Gastroesophageal sphincter (tissue), 4 donors: ENCODE data around the gene SMC4. TPM values are rescaled to one million over a fixed set of nuclear protein-coding genes. Genes with fewer than 3 reads are reported as not detected.

Experiments
- ATAC-seq: fragments of 150-250 bp; one replicate; pipeline ENCODE4 v1.9.1; 2016; ENCODE audit warnings: mild to moderate bottlenecking, moderate library complexity
- H3K27ac ChIP-seq, 4 donors: fragments of 200-600 bp; sonication (generic) in 3 of 4; 1 replicate in 3 of 4; 2 replicates in 1 of 4; pipeline ENCODE4 v1.5.1; 2016 to 2019
- H3K27me3 ChIP-seq: fragments of 200-600 bp; sonication (generic); one replicate; pipeline ENCODE4 v1.5.1; 2019
- H3K36me3 ChIP-seq, 2 donors: fragments of 200-600 bp; sonication (generic); one replicate each; pipeline ENCODE4 v1.5.1; 2019; ENCODE audit warnings: control low read depth in 1 of 2
- H3K4me1 ChIP-seq, 3 donors: fragments of 200-600 bp; sonication (generic); 1 replicate in 2 of 3; 2 replicates in 1 of 3; pipeline ENCODE4 v1.5.1; 2016 to 2019; ENCODE audit warnings: control low read depth in 2 of 3
- H3K4me3 ChIP-seq, 2 donors: fragments of 200-600 bp; sonication (generic); one replicate each; pipeline ENCODE4 v1.5.1; 2019; ENCODE audit warnings: mild to moderate bottlenecking in 1 of 2, moderate library complexity in 1 of 2
- H3K9me3 ChIP-seq, 3 donors: fragments of 200-600 bp; sonication (generic); one replicate each; pipeline ENCODE4 v1.5.1; 2017 to 2019; ENCODE audit warnings: control low read depth in 2 of 3
- EP300 ChIP-seq: sonication (generic); formaldehyde crosslinking; IDR thresholded peaks from one replicate; pipeline ENCODE4 v1.6.1; 2017; ENCODE audit warnings: antibody characterized with exemption, mild to moderate bottlenecking
- POLR2A ChIP-seq, 2 donors: fragments of 450-650 bp; IDR thresholded peaks; one replicate each; pipeline ENCODE4 v1.6.1; 2017; ENCODE audit warnings: antibody characterized with exemption in 2 of 2, mild to moderate bottlenecking in 2 of 2, moderate library complexity in 1 of 2
- POLR2AphosphoS5 ChIP-seq: sonication (generic); formaldehyde crosslinking; IDR thresholded peaks from one replicate; pipeline ENCODE4 v1.6.1; 2017; ENCODE audit warnings: antibody characterized with exemption
- WGBS, 2 donors: methylation state at CpG; one replicate each; pipeline ENCODE4 v1.1.5; 2018; ENCODE audit warnings: low coverage in 1 of 2; 5-methylcytosine and 5-hydroxymethylcytosine counted together
- small RNA-seq, 4 donors: library from RNA; depleted of rRNA; stranded (forward); fragments of <200 nt; gene quantifications; one replicate each; pipeline ENCODE3, GENCODE V24; 2016
- total RNA-seq, 4 donors: library from RNA; depleted of rRNA; stranded (reverse); fragments of >200 nt; gene quantifications; one replicate each; pipeline ENCODE4 v1.1.0, GENCODE V29; 2016
- TF ChIP-seq, protein P1 (sequence below), 4 experiments: fragments of 200-600 bp in 2 of 4; fragments of 450-650 bp in 2 of 4; sonication (generic) in 1 of 4; IDR thresholded peaks; one replicate each; pipeline ENCODE4 v1.5.1; 2017 to 2019; ENCODE audit warnings: antibody characterized with exemption in 4 of 4, mild to moderate bottlenecking in 2 of 4, moderate library complexity in 2 of 4

Gene SMC4
- total RNA-seq, 4 donors from 2014 or later, result 21.7 to 40.8 (median 26.9) TPM

DNA sequence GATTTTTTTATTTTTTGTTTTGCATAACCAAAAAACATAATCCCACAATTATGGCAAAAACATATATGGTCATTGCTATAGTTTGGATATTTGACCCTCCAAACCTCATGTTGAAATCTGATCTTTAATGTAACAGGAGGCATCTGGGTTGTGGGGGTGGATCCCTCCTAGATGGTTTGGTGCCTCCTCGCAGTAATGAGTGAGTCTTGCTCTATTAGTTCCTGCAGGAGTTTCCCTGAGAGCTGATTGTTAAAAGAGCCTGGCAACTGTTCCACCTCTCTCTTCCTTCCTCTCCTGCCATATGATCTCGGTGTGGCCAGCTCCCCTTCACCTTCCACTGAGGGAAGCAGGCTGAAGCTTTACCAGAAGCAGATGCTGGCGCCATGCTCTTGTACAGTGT lies 83.3 kb downstream of the SMC4 start:
- TF ChIP-seq POLR2AphosphoS5 (no peak), POLR2A (IDR thresholded peaks at IDR 0.05) (no peak), EP300 (no peak)
- TF ChIP-seq, protein P1, sequence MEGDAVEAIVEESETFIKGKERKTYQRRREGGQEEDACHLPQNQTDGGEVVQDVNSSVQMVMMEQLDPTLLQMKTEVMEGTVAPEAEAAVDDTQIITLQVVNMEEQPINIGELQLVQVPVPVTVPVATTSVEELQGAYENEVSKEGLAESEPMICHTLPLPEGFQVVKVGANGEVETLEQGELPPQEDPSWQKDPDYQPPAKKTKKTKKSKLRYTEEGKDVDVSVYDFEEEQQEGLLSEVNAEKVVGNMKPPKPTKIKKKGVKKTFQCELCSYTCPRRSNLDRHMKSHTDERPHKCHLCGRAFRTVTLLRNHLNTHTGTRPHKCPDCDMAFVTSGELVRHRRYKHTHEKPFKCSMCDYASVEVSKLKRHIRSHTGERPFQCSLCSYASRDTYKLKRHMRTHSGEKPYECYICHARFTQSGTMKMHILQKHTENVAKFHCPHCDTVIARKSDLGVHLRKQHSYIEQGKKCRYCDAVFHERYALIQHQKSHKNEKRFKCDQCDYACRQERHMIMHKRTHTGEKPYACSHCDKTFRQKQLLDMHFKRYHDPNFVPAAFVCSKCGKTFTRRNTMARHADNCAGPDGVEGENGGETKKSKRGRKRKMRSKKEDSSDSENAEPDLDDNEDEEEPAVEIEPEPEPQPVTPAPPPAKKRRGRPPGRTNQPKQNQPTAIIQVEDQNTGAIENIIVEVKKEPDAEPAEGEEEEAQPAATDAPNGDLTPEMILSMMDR (IDR thresholded peaks at IDR 0.05), result no peak
- Histone ChIP-seq H3K9me3 (no peaks in the 10 kb centered on the region), H3K4me1 (no peaks in the 10 kb centered on the region), H3K36me3 (no peaks in the 10 kb centered on the region), H3K27me3 (no peaks in the 10 kb centered on the region), H3K4me3 (no peak overlapping the region), H3K27ac (no peak overlapping the region)
- 73 to 81% methylated on average over 2 of the region's 3 CpGs for WGBS, 2 donors
- ATAC-seq, result no peak

Small RNAs within 50 kb of the gene (small RNA-seq; reads per million reads assigned to genes)
- gene MIR15B, result 3.3 to 8.7 (median 5.9) reads per million in 4 donors
- gene MIR16-2, result 0.45 to 1.1 (median 0.85) reads per million in 4 donors
- 0 reads per million in 4 donors for gene RNU7-136P

Other genes starting within 250 kb of the SMC4 start
- 1 to 10 TPM in 1 of 4 donors, under 1 TPM in 3; 0.12 to 1.1 (median 0.46) TPM for gene C3orf80, start 174.2 kb upstream of the SMC4 start, total RNA-seq
- 10 to 100 TPM; 14.9 to 36.6 (median 20.1) TPM for gene IFT80, start 425 bp upstream of the SMC4 start, total RNA-seq
- gene TRIM59, start 50.1 kb downstream of the SMC4 start, total RNA-seq, result 1 to 10 TPM; 2.2 to 3.2 (median 2.5) TPM
- gene KPNA4, start 165.9 kb downstream of the SMC4 start, total RNA-seq, result 10 to 100 TPM; 42.7 to 69.5 (median 55.6) TPM